ENCODE data around the gene LGALS9.
A peak's percentile ranks its signal among the peaks of the same experiment; 100 is the strongest.
"Not testable (repeated sequence)": the region's sequence is repeated elsewhere in the genome, so short reads cannot be mapped to it uniquely, and the experiment has no call there.

Gene LGALS9

DNA sequence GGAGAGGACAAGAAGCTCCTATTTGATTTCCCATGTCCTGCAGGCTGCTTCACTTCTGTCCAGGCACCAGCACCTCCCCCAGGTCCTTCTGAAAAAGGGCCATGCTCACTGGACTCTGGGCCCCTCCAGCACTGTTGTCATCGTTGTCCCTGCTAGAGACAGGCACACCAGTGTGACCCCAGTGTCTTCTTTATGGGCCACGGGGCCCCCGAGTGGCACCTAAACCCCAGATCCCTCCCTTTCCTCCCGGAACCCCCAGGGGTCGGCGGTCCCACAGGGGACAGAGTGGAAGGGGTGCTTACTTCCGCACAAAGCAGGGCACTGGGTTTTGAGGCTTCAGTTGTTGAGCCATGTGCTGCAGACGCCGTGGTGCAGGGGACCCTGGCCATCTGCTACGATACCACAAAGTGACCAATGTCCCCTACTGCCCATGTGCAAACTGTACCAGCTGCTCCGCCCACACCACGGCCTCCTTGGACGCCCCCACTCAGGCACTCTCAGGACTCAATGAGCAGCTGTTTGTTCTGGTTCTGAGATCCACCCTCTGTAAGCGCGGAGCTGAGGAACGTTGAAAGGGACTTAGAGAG is 24.6 kb downstream of the LGALS9 start:
- DNase-seq, result not testable (repeated sequence)

DNA sequence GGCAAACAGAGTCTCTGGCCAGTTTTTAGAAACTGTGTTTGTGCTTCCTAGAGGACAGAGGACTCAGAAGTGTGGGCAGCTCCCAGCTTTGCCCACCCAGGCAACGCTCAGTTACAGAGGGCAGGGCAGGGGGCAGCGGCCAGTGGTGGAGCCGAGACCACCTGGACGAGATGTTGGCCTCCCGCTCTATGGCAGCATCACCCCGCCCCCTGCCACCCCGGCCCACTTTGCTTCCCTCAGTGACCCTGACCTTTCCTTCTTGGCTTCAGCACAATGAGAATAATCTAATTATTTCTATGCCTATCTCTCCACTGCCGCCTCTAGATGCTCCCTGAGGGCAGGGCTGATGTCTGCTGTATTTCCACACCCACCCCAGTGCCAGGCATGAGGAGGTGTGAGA is 25.6 kb downstream of the LGALS9 start:
- DNase-seq, result not testable (repeated sequence)

DNA sequence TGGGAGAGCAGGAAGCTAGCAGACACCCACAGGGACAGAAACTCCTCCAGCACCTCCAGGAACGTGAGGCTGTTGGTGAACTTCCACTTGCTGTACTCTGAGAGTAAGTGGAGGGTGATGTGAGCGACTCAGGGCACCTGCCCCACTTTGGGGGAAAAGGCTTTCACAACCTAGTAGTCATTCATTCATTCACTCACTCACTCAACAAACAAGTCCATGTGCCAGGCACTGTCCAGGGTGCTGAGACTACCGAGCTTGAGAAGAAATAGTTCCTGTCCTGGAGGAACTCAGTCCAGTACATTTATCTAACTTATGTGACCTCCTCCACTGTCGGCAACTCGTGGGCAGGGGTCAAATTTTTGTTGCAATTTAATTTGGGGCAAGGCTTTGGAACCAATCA is 26.6 kb downstream of the LGALS9 start:
- DNase-seq, result no peak

DNA sequence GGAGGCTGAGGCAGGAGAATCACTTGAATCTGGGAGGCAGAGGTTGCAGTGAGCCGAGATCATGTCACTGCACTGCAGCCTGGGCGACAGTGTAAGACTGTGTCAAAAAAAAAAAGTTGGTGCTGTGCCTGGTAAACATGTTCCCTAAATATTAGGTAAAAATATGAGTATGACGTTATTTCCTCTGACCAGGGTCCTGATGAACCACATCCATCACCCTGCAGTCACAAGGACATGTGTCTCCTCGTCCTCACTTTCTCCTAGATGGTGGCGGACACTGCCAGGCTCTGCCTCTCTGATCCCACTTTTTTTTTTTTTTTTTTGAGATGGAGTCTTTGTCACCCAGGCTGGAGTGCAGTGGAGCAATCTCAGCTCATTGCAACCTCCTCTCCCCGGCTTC is 28.7 kb downstream of the LGALS9 start:
- no peak for DNase-seq

DNA sequence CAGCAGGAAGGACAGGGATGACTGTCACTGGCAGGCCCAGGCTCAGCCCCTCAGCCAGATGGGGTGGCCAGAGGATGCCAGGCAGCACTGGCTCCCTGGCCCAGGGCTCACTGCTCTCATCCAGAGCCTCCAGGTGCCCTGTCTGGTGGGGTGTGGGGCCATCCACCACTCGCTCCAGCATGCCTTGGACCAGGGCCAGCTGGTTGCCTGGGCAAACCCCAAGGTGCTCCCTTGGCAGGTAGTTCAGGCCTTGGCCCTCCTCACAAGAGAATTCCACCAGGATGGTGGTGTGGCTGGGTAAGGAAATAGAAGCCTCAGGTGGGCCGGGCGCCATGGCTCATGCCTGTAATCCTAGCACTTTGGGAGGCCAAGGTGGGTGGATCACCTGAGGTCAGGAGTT is 29.4 kb downstream of the LGALS9 start:
- no peak for DNase-seq

DNA sequence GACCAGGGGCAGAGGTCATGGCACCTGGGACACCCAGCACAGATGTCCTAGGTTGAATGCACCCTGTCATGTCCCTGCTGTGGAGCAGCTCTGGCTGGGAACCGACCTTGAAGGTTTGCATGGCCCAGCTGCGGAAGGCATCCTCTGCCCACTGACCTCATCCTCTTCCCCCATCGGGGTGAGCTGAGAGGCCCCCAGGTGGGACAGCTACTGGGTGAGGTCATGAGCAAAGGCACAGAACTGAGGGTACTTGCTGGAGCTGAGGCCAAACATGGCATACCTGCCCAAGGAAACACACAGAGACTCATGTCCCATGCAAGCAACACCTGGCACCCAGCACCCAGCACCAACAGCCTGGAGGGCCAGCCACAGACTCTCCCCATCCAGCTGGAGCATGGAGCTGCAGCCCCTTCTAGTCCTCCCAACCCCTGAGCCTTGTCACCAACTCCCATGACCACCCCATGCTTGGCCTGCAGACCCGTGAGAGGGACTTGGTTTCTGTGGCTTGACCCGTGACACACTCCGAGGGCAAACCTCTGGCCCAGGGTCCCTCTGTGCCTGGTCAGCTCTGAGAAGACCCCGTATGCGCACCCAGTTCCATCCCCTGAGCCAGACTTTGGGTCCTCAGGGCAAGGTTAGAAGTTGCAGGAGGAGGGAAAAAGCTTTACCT is 33.1 kb downstream of the LGALS9 start:
- DNase-seq, result no peak

DNA sequence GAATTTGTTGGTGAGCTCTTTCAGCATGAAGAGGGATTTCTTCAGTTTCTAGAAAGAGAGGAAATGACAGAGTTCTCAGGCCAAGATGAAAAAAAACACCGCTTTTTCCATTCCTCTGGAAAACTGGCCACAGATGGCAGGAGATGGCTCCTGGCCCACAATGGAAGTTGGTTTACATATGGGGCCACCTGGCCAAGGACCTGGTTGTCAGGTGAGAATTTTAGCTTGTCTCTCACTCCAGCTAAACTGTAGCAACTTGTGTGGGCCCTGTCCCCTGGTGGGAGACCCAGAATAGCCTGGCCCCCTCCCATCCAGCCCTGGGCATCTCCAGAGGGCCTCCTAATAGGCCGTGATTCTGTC is 33.6 kb downstream of the LGALS9 start:
- DNase-seq, result no peak

DNA sequence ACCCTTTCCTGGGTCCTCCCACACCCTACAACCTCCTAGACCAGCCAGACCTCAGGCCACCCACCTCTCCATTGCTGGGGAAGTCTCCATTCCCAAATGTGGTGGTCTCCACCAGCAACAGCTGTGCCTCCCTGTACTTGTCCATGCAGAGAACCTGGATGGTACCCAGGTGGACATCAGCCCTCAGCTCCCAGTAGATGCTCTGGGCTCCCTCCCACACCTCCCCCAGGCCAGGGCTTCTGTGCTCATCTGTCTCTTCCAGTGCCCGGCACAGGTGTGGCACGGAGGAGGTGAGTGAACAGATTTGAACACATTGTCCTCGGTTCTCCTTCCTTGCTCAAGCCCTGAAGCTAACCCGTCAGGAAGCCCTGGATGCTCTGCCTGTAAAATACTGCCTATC is 34.6 kb downstream of the LGALS9 start:
- no peak for DNase-seq

DNA sequence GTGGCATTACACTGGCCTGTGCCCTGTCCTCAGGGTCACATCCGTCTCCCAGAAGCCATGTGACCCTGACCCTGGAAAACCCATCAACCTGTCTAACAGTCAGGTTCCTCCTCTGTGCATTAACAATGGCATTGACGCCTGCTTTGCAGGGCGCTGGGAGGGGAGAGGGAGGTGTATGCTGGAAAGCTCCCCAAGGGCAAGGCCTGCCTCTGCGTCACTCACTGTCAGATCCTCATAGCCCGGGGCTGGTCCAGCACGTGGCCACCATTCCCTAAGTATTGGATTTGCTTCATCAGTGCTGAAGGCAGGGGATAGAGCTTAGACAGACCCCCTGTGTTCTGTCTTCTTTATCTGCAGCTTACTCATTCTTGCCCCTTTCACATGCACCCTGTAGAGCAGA is 35.3 kb downstream of the LGALS9 start:
- DNase-seq, result not testable (repeated sequence)

DNA sequence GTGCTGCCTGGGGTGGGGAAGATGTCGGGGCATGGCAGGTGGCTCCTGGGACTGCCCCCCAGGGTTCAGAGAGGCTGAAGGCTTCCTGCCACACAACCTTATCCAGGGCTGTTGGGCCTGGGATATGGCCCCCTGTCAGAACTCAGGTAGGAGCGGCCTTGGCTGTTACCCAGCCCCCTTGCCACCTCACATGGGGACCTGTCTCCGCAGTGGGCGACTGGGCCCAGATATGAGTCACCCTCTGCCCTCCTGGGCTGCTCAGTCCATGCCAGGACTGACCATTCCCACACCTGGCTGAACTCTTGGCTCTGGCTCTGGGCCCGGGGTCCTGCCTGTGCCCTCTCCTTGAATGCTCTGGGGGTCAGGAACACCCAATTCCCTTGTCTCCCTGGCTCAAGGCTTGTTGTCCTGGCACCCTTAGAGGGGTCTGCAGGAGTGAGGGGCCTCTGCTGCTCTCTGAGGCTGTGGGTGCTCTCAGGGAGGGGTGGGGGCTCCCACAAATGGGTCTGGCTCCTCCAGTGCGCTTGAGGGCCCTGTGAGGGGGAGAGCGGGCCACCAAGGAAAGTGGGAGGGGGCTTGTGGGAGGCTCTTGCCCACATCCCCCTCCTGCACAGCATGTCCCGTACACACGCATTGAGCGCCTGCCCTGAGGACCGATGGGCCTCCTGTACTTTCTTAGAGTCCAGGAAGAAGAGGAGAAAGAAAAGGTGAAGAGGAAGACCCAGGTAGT is 36.0 kb downstream of the LGALS9 start:
- DNase-seq, result no peak

DNA sequence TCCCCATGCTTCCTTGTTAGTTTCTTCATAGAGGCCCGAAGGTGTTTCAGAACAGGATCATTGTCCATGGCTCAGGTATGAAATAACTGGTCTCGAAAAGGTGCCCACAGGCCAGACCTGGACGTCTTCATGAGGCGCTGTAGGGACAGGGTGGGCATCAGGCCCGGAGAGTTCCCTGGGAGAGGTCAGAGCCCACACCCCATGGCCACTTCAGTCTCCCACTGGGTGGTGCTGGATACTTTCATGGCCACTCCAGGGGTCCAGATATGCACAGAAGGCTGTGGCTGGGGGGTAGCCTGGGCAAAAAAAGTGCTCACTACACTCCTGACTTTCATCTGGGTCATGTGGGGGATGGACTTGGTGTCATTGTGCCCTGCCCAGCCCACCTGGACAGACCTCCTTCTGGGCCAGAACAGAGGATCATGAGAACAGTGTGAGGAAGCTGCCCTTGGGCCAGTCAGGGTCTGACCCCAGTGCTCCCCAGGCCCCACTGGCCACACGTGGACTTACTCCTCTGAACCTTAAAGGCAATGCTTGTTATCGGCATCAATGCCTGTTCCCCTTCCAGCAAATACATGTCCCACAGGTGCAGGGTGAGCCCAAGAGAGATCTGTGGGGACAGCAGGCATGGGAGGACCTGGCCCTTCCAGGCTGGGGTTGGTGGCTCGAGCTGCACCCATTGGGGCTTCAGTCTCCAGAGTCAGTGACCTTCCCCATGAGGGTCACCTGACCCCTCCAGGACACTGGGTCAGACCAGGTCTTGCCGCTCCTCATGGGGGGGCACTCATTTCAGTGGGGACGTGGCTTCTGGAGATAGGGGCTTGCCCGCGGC is 36.9 kb downstream of the LGALS9 start:
- DNase-seq, result no peak

DNA sequence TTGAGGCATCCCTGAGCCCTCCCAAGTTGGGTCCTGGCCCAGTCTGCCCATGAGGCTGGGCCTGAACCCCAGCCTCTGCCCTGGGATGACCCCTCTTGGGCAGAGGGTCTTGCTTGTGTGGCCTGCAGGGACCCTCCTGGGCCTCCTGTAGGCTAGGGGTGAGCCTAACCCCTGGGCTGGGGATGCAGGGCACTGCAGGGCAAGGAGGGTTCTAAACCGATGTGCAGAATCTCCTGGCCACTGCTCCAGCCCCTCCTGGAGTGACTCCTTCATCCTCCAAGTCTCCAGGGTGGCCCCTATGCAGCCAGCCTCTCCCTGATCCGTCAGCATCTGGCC is 37.5 kb downstream of the LGALS9 start:
- DNase-seq, result no peak

DNA sequence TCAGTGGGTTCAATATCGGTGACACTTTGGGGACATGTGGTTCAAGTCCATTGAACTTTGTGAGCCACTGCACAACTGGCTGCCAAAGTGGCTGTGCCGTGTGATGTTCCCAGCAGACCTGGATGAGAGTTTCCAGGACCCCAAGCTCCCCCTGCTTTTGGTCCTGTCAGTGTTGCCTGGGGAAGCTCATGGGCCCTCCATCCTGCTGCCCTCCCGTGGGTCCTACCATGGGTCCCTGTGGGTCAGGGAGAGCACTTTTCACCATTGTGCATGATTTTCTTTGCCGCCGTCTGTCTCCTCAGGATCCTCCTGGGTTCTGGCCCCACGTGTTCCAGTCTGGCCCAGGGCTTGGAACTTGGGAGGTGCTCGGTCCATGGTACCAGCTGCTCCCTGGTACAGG is 38.1 kb downstream of the LGALS9 start:
- DNase-seq, result no peak

DNA sequence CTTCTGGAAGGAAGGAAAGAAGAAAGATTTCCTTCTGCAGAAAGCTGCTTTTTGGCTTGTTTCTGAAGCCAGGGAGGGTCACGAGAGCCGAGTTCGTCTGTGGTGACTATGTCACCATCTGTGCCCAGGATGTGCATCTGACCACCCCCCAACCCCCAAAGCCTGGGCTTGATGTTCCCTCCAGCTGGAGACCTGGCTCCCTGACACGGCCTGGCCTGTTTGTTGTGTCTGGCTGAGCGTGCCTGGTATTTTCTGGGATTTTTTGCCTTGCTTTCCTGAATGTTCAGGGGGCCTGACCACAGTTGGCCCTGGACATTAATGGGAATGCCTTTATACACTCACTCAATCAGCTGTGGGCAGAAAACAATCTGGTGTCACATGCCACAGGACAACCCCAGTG is 38.9 kb downstream of the LGALS9 start:
- DNase-seq, result no peak

DNA sequence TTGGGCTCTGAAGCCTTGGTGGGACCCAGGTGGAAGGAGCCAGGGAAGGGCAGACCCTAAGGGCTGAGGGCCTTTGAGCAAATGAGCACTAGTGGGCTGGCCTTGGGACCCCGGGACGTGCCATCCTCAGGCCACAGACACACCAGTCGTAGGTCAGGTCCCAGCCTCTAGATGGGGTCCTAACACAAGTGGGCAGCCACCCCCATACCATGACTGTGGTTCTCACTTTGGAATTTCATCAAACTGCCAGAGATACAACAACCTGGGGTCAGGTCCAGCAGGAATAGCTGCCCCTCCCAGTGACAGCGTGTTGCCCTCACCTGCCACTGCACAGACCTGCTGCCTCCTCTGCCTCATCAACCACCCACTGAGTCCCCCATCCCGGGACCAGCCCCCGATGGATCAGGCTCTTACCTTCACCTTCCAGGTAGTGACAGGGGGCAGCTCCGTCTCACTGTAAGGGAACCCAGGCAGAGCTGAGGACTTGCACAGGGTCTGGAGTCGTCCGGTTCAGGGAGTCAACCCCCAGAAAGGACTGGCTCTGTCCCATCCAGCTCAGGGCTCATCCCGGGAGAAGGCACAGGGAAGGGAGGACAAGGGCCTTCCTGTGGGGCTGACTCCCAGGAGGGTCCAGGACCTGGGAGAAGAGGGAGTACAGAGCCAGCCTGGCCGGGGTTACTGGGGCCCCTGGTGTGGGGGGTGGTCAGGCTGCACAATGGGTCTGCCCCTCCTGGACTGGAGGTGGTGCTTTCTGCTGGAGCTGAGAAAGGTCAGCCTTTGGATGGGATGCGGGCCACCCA is 40.0 kb downstream of the LGALS9 start:
- DNase-seq, result no peak

DNA sequence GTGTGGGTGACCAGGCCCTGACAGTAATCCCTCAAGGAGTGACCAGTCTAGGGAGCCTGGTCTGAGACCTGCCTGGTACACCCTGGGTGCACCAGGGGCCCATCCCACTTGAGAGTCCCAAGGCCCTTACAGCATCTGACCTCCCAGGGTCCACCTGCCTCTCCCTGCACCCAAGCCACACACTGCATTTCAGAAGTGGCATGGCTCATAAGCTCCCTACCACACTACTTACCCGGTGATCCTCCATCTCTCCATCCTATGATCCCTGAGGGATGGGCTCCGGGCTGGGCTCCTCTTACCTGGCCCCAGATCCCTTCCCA is 40.6 kb downstream of the LGALS9 start:
- no peak for DNase-seq

DNA sequence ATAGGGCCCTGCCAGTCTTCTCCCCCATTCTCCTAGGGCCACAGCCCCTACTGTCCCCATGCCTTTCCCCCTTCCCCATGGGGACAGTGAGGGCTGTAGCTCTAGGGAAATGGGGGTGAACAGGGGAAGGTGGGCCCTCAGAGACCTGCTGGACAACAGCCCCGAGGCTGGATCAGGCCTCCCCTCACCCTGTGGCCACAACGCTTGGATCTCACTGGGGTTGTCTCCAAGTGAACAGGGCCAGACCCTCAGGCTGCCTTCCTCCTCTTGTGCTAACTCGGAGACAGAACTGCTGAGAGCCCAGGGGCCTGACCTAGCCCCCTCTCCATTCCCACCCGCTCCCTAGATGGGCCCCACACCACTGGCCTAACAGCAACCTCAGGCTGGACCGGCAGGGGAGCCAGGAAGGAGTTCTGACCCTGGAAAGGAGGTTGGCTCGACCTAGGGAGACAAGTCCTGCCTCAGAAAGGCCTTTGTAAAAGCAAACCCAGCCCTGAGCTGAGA is 41.0 kb downstream of the LGALS9 start:
- DNase-seq, result not testable (repeated sequence)

DNA sequence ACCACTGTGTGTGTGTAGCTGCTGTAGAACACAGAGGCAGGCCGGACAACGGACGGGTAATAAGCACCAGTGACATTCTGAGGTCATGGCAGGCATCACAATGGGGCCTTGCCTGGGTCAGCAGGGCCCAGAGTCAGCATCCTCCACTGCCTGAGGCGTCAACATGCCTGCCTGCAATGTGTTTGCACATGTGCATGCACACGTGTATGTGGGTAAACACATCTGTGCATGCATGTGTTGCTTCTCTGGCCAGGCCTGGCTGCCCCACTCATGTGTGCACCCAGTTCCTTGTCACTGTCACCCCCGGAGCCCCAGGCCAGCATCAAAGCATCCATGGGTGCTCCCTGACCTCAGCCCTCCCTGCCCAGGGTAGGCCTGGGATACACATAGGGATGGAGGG is 43.3 kb downstream of the LGALS9 start:
- no peak for DNase-seq

DNA sequence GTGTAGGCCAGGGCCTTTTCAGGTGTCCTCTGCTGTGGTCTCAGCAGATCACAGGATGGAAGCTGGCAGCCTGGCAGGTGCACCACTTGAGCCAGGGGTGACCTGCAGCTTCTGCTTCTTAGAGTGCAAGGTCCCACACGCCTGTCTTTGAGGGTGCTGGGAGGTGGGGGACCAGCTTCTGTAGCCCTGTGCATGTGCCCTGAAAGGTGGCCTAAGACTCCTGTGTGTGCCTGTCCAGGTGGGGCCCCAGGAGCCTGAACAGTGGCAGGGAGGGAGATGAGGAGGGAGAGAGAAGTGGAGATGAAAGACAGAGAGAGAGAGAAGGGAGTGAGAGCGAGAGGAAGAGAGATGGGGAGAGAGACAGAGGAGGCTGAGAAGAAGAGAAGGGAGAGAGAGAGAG is 46.2 kb downstream of the LGALS9 start:
- DNase-seq, result no peak

DNA sequence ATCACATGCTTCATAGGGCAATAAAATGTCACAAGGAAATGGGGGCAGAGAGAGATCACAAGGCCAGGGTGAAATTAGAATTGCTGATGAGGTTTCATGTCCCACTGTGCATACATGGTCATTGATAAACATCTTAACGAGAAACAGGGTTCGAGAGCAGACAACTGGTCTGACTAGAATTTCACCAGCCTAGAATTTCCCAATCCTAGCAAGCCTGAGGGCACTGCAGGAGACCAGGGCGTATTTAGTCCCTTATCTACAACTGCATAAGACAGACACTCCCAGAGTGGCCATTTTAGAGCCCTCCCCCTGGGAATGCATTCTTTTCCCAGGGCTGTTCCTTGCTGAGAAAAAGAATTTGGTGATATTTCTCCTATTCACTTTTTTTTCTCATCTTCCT is 55.3 kb downstream of the LGALS9 start:
- not testable (repeated sequence) for DNase-seq

DNA sequence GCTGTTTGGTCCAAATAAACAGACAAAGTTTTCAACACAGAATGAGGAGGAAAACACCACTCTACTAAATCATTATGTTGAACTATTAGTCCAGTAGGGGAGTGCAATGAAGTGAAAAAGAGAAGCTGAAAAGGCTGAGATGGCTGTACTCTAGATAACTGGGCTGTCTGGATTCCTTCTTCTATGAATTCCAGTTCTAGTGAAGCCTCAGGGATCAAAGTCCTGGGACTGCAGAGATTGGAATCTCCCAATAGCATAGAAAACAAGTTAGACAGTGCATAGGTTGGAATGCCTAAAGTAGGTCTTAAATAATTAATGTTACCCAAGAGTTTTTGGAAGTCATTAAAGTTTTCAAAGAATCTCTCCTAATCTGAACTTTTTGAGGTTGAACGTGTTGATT is 59.9 kb downstream of the LGALS9 start:
- no peak for DNase-seq

DNA sequence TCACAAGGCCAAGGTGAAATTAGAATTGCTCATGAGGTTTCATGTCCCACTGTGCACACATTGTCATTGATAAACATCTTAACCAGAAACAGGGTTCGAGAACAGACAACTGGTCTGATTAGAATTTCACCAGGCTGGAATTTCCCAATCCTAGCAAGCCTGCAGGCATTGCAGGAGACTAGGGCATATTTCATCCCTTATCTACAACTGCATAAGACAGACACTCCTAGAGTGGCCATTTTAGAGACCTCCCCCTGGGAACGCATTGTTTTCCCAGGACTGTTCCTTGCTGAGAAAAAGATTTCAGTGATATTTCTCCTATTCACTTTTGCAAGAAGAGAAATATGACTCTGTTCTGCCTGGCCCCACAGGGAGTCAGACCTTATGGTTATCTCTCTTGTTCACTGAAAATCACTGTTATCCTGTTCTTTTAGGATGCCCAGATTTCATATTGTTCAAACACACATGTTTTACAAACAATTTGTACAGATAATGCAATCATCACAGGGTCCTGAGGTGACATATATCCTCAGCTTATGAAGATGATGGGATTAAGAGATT is 64.3 kb downstream of the LGALS9 start:
- DNase-seq, result peak in 1 of 3 experiments; percentile 5

Data from NCI-H1417 (cell line).